ENCODE data around the gene SOX1. TPM values are rescaled to one million over a fixed set of nuclear protein-coding genes. Genes with fewer than 3 reads are reported as not detected.

The SOX1 gene
- total and polyA plus RNA-seq, 2 donors, result 0.02 TPM; not detected in 1

GRCh38 chr13:112052213-112052612 lies 14.7 kb upstream of the SOX1 start:
- H3K4me3 ChIP-seq (ENCODE audit: low read length in 2 of 2), result no peak overlapping the region
- peaks cover 61 to 65% of the 10 kb centered on the region in 2 donors for H3K27me3 ChIP-seq (ENCODE audit: control insufficient read depth in 2 of 2, insufficient read depth in 1 of 2, low read length in 1 of 2)
- peaks cover 2 to 7% of the 10 kb centered on the region in 2 donors for H3K9me3 ChIP-seq (ENCODE audit: control insufficient read depth in 2 of 2, insufficient read depth in 1 of 2, low read length in 1 of 2)
- WGBS, result 45% methylated on average over 13 of the region's 13 CpGs
- DNase-seq (ENCODE audit: low read depth in 6 of 9, low spot score in 9 of 9), result no peak
- H3K36me3 ChIP-seq (ENCODE audit: control insufficient read depth in 2 of 2, insufficient read depth in 2 of 2, low read length in 1 of 2), result no peaks in the 10 kb centered on the region
- H3K4me1 ChIP-seq (ENCODE audit: control insufficient read depth in 2 of 2, insufficient read depth in 2 of 2, low read length in 2 of 2), result no peaks in the 10 kb centered on the region
- no peak overlapping the region for H3K27ac ChIP-seq (ENCODE audit: low read depth in 1 of 2, low read length in 1 of 2)

GRCh38 chr13:112053167-112053743 lies 13.7 kb upstream of the SOX1 start:
- no peak for DNase-seq (ENCODE audit: low read depth in 6 of 9, low spot score in 9 of 9)
- Histone ChIP-seq H3K36me3 (ENCODE audit: control insufficient read depth in 2 of 2, insufficient read depth in 2 of 2, low read length in 1 of 2) (no peaks in the 10 kb centered on the region), H3K4me3 (ENCODE audit: low read length in 2 of 2) (no peak overlapping the region), H3K9me3 (ENCODE audit: control insufficient read depth in 2 of 2, insufficient read depth in 1 of 2, low read length in 1 of 2) (peaks cover 2 to 7% of the 10 kb centered on the region in 2 donors), H3K27me3 (ENCODE audit: control insufficient read depth in 2 of 2, insufficient read depth in 1 of 2, low read length in 1 of 2) (peaks cover 71 to 76% of the 10 kb centered on the region in 2 donors), H3K4me1 (ENCODE audit: control insufficient read depth in 2 of 2, insufficient read depth in 2 of 2, low read length in 2 of 2) (no peaks in the 10 kb centered on the region), H3K27ac (ENCODE audit: low read depth in 1 of 2, low read length in 1 of 2) (no peak overlapping the region)
- WGBS, result 6% methylated on average over 31 of the region's 31 CpGs

GRCh38 chr13:112053744-112054615 lies 13.0 kb upstream of the SOX1 start:
- no peak for DNase-seq (ENCODE audit: low read depth in 6 of 9, low spot score in 9 of 9)
- Histone ChIP-seq H3K27ac (ENCODE audit: low read depth in 1 of 2, low read length in 1 of 2) (no peak overlapping the region), H3K36me3 (ENCODE audit: control insufficient read depth in 2 of 2, insufficient read depth in 2 of 2, low read length in 1 of 2) (no peaks in the 10 kb centered on the region), H3K4me1 (ENCODE audit: control insufficient read depth in 2 of 2, insufficient read depth in 2 of 2, low read length in 2 of 2) (no peaks in the 10 kb centered on the region), H3K27me3 (ENCODE audit: control insufficient read depth in 2 of 2, insufficient read depth in 1 of 2, low read length in 1 of 2) (peaks cover 78 to 83% of the 10 kb centered on the region in 2 donors), H3K4me3 (ENCODE audit: low read length in 2 of 2) (no peak overlapping the region), H3K9me3 (ENCODE audit: control insufficient read depth in 2 of 2, insufficient read depth in 1 of 2, low read length in 1 of 2) (peaks cover 2 to 9% of the 10 kb centered on the region in 2 donors)
- 6% methylated on average over 63 of the region's 63 CpGs for WGBS

GRCh38 chr13:112054616-112055015 lies 12.3 kb upstream of the SOX1 start:
- no peak for DNase-seq (ENCODE audit: low read depth in 6 of 9, low spot score in 9 of 9)
- Histone ChIP-seq H3K4me3 (ENCODE audit: low read length in 2 of 2) (no peak overlapping the region), H3K9me3 (ENCODE audit: control insufficient read depth in 2 of 2, insufficient read depth in 1 of 2, low read length in 1 of 2) (peaks cover 2 to 9% of the 10 kb centered on the region in 2 donors), H3K27ac (ENCODE audit: low read depth in 1 of 2, low read length in 1 of 2) (no peak overlapping the region), H3K27me3 (ENCODE audit: control insufficient read depth in 2 of 2, insufficient read depth in 1 of 2, low read length in 1 of 2) (peaks cover 85 to 89% of the 10 kb centered on the region in 2 donors), H3K4me1 (ENCODE audit: control insufficient read depth in 2 of 2, insufficient read depth in 2 of 2, low read length in 2 of 2) (no peaks in the 10 kb centered on the region), H3K36me3 (ENCODE audit: control insufficient read depth in 2 of 2, insufficient read depth in 2 of 2, low read length in 1 of 2) (no peaks in the 10 kb centered on the region)
- WGBS, result 7% methylated on average over 10 of the region's 10 CpGs

GRCh38 chr13:112055036-112055914 lies 11.7 kb upstream of the SOX1 start:
- DNase-seq (ENCODE audit: low read depth in 6 of 9, low spot score in 9 of 9), result no peak
- Histone ChIP-seq H3K4me1 (ENCODE audit: control insufficient read depth in 2 of 2, insufficient read depth in 2 of 2, low read length in 2 of 2) (no peaks in the 10 kb centered on the region), H3K27me3 (ENCODE audit: control insufficient read depth in 2 of 2, insufficient read depth in 1 of 2, low read length in 1 of 2) (peaks cover 91 to 94% of the 10 kb centered on the region in 2 donors), H3K4me3 (ENCODE audit: low read length in 2 of 2) (no peak overlapping the region), H3K27ac (ENCODE audit: low read depth in 1 of 2, low read length in 1 of 2) (no peak overlapping the region), H3K36me3 (ENCODE audit: control insufficient read depth in 2 of 2, insufficient read depth in 2 of 2, low read length in 1 of 2) (no peaks in the 10 kb centered on the region), H3K9me3 (ENCODE audit: control insufficient read depth in 2 of 2, insufficient read depth in 1 of 2, low read length in 1 of 2) (peaks cover 2 to 9% of the 10 kb centered on the region in 2 donors)
- WGBS, result 10% methylated on average over 50 of the region's 50 CpGs

GRCh38 chr13:112055915-112056269 lies 11.1 kb upstream of the SOX1 start:
- no peak overlapping the region for H3K27ac ChIP-seq (ENCODE audit: low read depth in 1 of 2, low read length in 1 of 2)
- H3K4me1 ChIP-seq (ENCODE audit: control insufficient read depth in 2 of 2, insufficient read depth in 2 of 2, low read length in 2 of 2), result no peaks in the 10 kb centered on the region
- no peak for DNase-seq (ENCODE audit: low read depth in 6 of 9, low spot score in 9 of 9)
- H3K9me3 ChIP-seq (ENCODE audit: control insufficient read depth in 2 of 2, insufficient read depth in 1 of 2, low read length in 1 of 2), result peaks cover 2 to 9% of the 10 kb centered on the region in 2 donors
- no peak overlapping the region for H3K4me3 ChIP-seq (ENCODE audit: low read length in 2 of 2)
- no peaks in the 10 kb centered on the region for H3K36me3 ChIP-seq (ENCODE audit: control insufficient read depth in 2 of 2, insufficient read depth in 2 of 2, low read length in 1 of 2)
- WGBS, result 8% methylated on average over 32 of the region's 32 CpGs
- H3K27me3 ChIP-seq (ENCODE audit: control insufficient read depth in 2 of 2, insufficient read depth in 1 of 2, low read length in 1 of 2), result peaks cover 93 to 98% of the 10 kb centered on the region in 2 donors

- Histone ChIP-seq H3K27me3 (ENCODE audit: control insufficient read depth in 2 of 2, insufficient read depth in 1 of 2, low read length in 1 of 2) (peaks cover 93 to 99% of the 10 kb centered on the region in 2 donors), H3K4me3 (ENCODE audit: low read length in 2 of 2) (no peak overlapping the region), H3K9me3 (ENCODE audit: control insufficient read depth in 2 of 2, insufficient read depth in 1 of 2, low read length in 1 of 2) (peaks cover 2 to 9% of the 10 kb centered on the region in 2 donors), H3K27ac (ENCODE audit: low read depth in 1 of 2, low read length in 1 of 2) (no peak overlapping the region), H3K36me3 (ENCODE audit: control insufficient read depth in 2 of 2, insufficient read depth in 2 of 2, low read length in 1 of 2) (no peaks in the 10 kb centered on the region), H3K4me1 (ENCODE audit: control insufficient read depth in 2 of 2, insufficient read depth in 2 of 2, low read length in 2 of 2) (no peaks in the 10 kb centered on the region)
- DNase-seq (ENCODE audit: low read depth in 6 of 9, low spot score in 9 of 9), result no peak
- WGBS, result 7% methylated on average over 32 of the region's 32 CpGs
These were observed 10.6 kb upstream of the SOX1 start for GRCh38 chr13:112056284-112056727.

GRCh38 chr13:112056739-112057438 lies 10.1 kb upstream of the SOX1 start:
- H3K27me3 ChIP-seq (ENCODE audit: control insufficient read depth in 2 of 2, insufficient read depth in 1 of 2, low read length in 1 of 2), result peaks cover 94 to 100% of the 10 kb centered on the region in 2 donors
- H3K9me3 ChIP-seq (ENCODE audit: control insufficient read depth in 2 of 2, insufficient read depth in 1 of 2, low read length in 1 of 2), result peaks cover 2 to 9% of the 10 kb centered on the region in 2 donors
- no peak overlapping the region for H3K4me3 ChIP-seq (ENCODE audit: low read length in 2 of 2)
- H3K36me3 ChIP-seq (ENCODE audit: control insufficient read depth in 2 of 2, insufficient read depth in 2 of 2, low read length in 1 of 2), result no peaks in the 10 kb centered on the region
- DNase-seq (ENCODE audit: low read depth in 6 of 9, low spot score in 9 of 9), result no peak
- no peak overlapping the region for H3K27ac ChIP-seq (ENCODE audit: low read depth in 1 of 2, low read length in 1 of 2)
- WGBS, result 6% methylated on average over 72 of the region's 72 CpGs
- H3K4me1 ChIP-seq (ENCODE audit: control insufficient read depth in 2 of 2, insufficient read depth in 2 of 2, low read length in 2 of 2), result no peaks in the 10 kb centered on the region
